Left renal pelvis (tissue), 4 donors: ENCODE measurements around the gene MAEA. TPM values are rescaled to one million over a fixed set of nuclear protein-coding genes. Genes with fewer than 3 reads are reported as not detected.

ENCODE experiments used
- polyA plus RNA-seq, 4 donors: library from polyadenylated mRNA; unstranded; fragments of 120-200 nt; gene quantifications; one replicate each; pipeline ENCODE4 v1.2.1, GENCODE V29; 2013; ENCODE audit not compliant: insufficient read length in 4 of 4

The MAEA gene
- polyA plus RNA-seq, 4 donors = 59.0 to 76.8 (median 65.0) TPM

Other genes starting within 250 kb of the MAEA start
- gene RNF212, start 176.3 kb upstream of the MAEA start, polyA plus RNA-seq = 10 to 100 TPM; 10.5 to 19.2 (median 15.8) TPM
- gene SPON2, start 117.3 kb upstream of the MAEA start, polyA plus RNA-seq = 10 to 100 TPM in 3 of 4 donors, 1 to 10 TPM in 1; 9.9 to 43.8 (median 12.8) TPM
- gene CTBP1, start 40.8 kb upstream of the MAEA start, polyA plus RNA-seq = 100 to 1,000 TPM; 120 to 170 (median 121) TPM
- 10 to 100 TPM in 2 of 4 donors, 1 to 10 TPM in 2; 5.9 to 19.3 (median 11.3) TPM for gene UVSSA, start 57.3 kb downstream of the MAEA start, polyA plus RNA-seq
- gene NKX1-1, start 116.6 kb downstream of the MAEA start, polyA plus RNA-seq = not detected